ENCODE measurements around the gene RDH14.

GRCh38 chr2:18536100-18536499 lies 24.4 kb downstream of the RDH14 start:
- TF ChIP-seq, protein P1, sequence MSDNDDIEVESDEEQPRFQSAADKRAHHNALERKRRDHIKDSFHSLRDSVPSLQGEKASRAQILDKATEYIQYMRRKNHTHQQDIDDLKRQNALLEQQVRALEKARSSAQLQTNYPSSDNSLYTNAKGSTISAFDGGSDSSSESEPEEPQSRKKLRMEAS (CRISPR knock-in tag; IDR thresholded peaks at IDR 0.05), result no peak
- TF ChIP-seq NFYB (CRISPR knock-in tag; conservative IDR thresholded peaks at IDR 0.05; ENCODE audit: low read depth), result no peak
- no peak for TF ChIP-seq CTCF (IDR thresholded peaks at IDR 0.05)
- TF ChIP-seq ZNF423 (CRISPR knock-in tag; IDR thresholded peaks at IDR 0.05), result no peak
- TF ChIP-seq USF2 (CRISPR knock-in tag; IDR thresholded peaks at IDR 0.05), result no peak
- TF ChIP-seq FOXP1 (CRISPR knock-in tag; IDR thresholded peaks at IDR 0.05; ENCODE audit: borderline replicate concordance), result no peak

Data from WTC11 (cell line).